Lower lobe of right lung (tissue), 2 donors: ENCODE results near the gene MXI1. TPM values are rescaled to one million over a fixed set of nuclear protein-coding genes. Genes with fewer than 3 reads are reported as not detected.
"Not testable (repeated sequence)": the region's sequence is repeated elsewhere in the genome, so short reads cannot be mapped to it uniquely, and the experiment has no call there.

ENCODE experiments used
- ATAC-seq, 2 donors: fragments of 200-7000 bp; cut with Tn5 transposase; one replicate each; pipeline ENCODE4 v1.9.1; 2020 to 2022; ENCODE audit warnings: mild to moderate bottlenecking in 2 of 2, moderate library complexity in 2 of 2
- DNase-seq: peaks from one replicate; pipeline ENCODE4 v3.0.0-alpha.2; 2020
- H3K27ac ChIP-seq: fragments of 200-600 bp; one replicate; pipeline ENCODE4 v1.8.0; 2022
- H3K27me3 ChIP-seq: fragments of 200-600 bp; one replicate; pipeline ENCODE4 v1.8.0; 2022; ENCODE audit warnings: low read depth
- H3K36me3 ChIP-seq: fragments of 200-600 bp; one replicate; pipeline ENCODE4 v1.8.0; 2022; ENCODE audit warnings: mild to moderate bottlenecking
- H3K4me1 ChIP-seq: fragments of 200-600 bp; one replicate; pipeline ENCODE4 v1.8.0; 2022
- H3K4me3 ChIP-seq: fragments of 200-600 bp; one replicate; pipeline ENCODE4 v1.8.0; 2022; ENCODE audit warnings: mild to moderate bottlenecking
- H3K9me3 ChIP-seq: fragments of 200-600 bp; one replicate; pipeline ENCODE4 v1.8.0; 2022
- CTCF ChIP-seq: fragments of 200-600 bp; IDR thresholded peaks from one replicate; pipeline ENCODE4 v1.8.0; 2022; ENCODE audit warnings: antibody characterized with exemption, mild to moderate bottlenecking
- intact Hi-C: fragments of 100-400 bp; cut with DNase I; formaldehyde crosslinking; loops from one replicate; pipeline ENCODE4 v1.11.0; 2022
- total RNA-seq: library from RNA; stranded (reverse); fragmentation: NEBNext Ultra II Directional; extraction: Animal tissue kit (Norgen Biotek cat#: 25700); gene quantifications from one replicate; pipeline ENCODE4 v1.2.1, GENCODE V29; 2021
- donor health status: DM: no; HTN: yes; CAD: no; lungs with severe emphysema.

Gene MXI1
- total RNA-seq, 1 donor from 2014 or later = 33.3 TPM

GRCh38 chr10:110181911-110182310 lies 25.5 kb upstream of the MXI1 start:
- no peak for TF ChIP-seq CTCF
- DNase-seq = no peak
- Histone ChIP-seq H3K9me3 (no peaks in the 10 kb centered on the region), H3K4me1 (no peaks in the 10 kb centered on the region), H3K27me3 (no peaks in the 10 kb centered on the region), H3K27ac (no peak overlapping the region), H3K4me3 (no peak overlapping the region), H3K36me3 (no peaks in the 10 kb centered on the region)
- intact Hi-C loops = no loop called here
- no peak for ATAC-seq

- ATAC-seq (no peak), DNase-seq (no peak)
- Histone ChIP-seq H3K27me3 (no peaks in the 10 kb centered on the region), H3K9me3 (no peaks in the 10 kb centered on the region), H3K36me3 (no peaks in the 10 kb centered on the region), H3K27ac (no peak overlapping the region), H3K4me3 (no peak overlapping the region), H3K4me1 (no peaks in the 10 kb centered on the region)
- intact Hi-C loops = no loop called here
- TF ChIP-seq CTCF = no peak
Measured at GRCh38 chr10:110184398-110184797, 23.0 kb upstream of the MXI1 start.

GRCh38 chr10:110185646-110186182 lies 21.7 kb upstream of the MXI1 start:
- H3K4me1 ChIP-seq, H3K36me3 ChIP-seq, H3K27me3 ChIP-seq, H3K9me3 ChIP-seq, intact Hi-C loops, DNase-seq, H3K4me3 ChIP-seq, H3K27ac ChIP-seq, ATAC-seq: not testable (repeated sequence)

- H3K36me3 ChIP-seq = no peaks in the 10 kb centered on the region
- H3K4me3 ChIP-seq = no peak overlapping the region
- no peak for ATAC-seq
- no peak for DNase-seq
- no peaks in the 10 kb centered on the region for H3K9me3 ChIP-seq
- no peaks in the 10 kb centered on the region for H3K4me1 ChIP-seq
- no peak for TF ChIP-seq CTCF
- intact Hi-C loops = no loop called here
- H3K27me3 ChIP-seq = no peaks in the 10 kb centered on the region
- no peak overlapping the region for H3K27ac ChIP-seq
Measured at GRCh38 chr10:110190170-110190569, 17.2 kb upstream of the MXI1 start.

- no peak overlapping the region for H3K27ac ChIP-seq
- H3K4me1 ChIP-seq = no peaks in the 10 kb centered on the region
- no peak for DNase-seq
- no peak overlapping the region for H3K4me3 ChIP-seq
- intact Hi-C loops = no loop called here
- peak in 1 of 2 donors; percentile 51 for ATAC-seq
- no peaks in the 10 kb centered on the region for H3K9me3 ChIP-seq
- no peak for TF ChIP-seq CTCF
- no peaks in the 10 kb centered on the region for H3K36me3 ChIP-seq
- H3K27me3 ChIP-seq = no peaks in the 10 kb centered on the region
Measured at GRCh38 chr10:110192552-110192951, 14.9 kb upstream of the MXI1 start.

GRCh38 chr10:110200503-110200902 lies 6.9 kb upstream of the MXI1 start:
- H3K4me1 ChIP-seq = no peaks in the 10 kb centered on the region
- no peak overlapping the region for H3K4me3 ChIP-seq
- DNase-seq (no peak), ATAC-seq (no peak)
- TF ChIP-seq CTCF = no peak
- intact Hi-C loops = no loop called here
- H3K27ac ChIP-seq = no peak overlapping the region
- H3K9me3 ChIP-seq = no peaks in the 10 kb centered on the region
- no peaks in the 10 kb centered on the region for H3K36me3 ChIP-seq
- no peaks in the 10 kb centered on the region for H3K27me3 ChIP-seq

- H3K36me3 ChIP-seq, H3K9me3 ChIP-seq, ATAC-seq, H3K4me3 ChIP-seq, H3K27me3 ChIP-seq, H3K27ac ChIP-seq, H3K4me1 ChIP-seq, intact Hi-C loops, DNase-seq: not testable (repeated sequence)
Measured at GRCh38 chr10:110201046-110201445, 6.4 kb upstream of the MXI1 start.
